AG04449 (cell line): Measurements from ENCODE around the gene STUM.

Experiments
- CTCF ChIA-PET: fragments of 350-600 bp; formaldehyde crosslinking; extraction: SDS; loops from one replicate; lab custom pipeline; 2021; ENCODE audit warnings: antibody characterized with exemption; lab: Yijun Ruan, JAX
- POLR2A ChIA-PET: fragments of 400-600, 350-600 bp; formaldehyde crosslinking; extraction: SDS; loops from one replicate; lab custom pipeline; 2020; ENCODE audit warnings: antibody characterized with exemption, inconsistent platforms; lab: Yijun Ruan, JAX
- DNase-seq: peaks from one replicate; pipeline ENCODE4 v3.0.0-alpha.2; 2010; ENCODE audit warnings: low read depth, low spot score
- H3K4me3 ChIP-seq: 2 replicates; pipeline ENCODE4 v1.5.1; 2011; ENCODE audit warnings: low read depth, mild to moderate bottlenecking, control low read depth, low read length
- CTCF ChIP-seq: IDR thresholded peaks from one replicate; pipeline ENCODE4 v1.5.1; 2011; ENCODE audit warnings: mild to moderate bottlenecking, moderate library complexity, low read length, control low read depth, inconsistent platforms; ENCODE audit not compliant: insufficient read depth; ENCODE audit errors: missing control alignments

The STUM gene

GRCh38 chr1:226629210-226629895 lies 80.8 kb downstream of the STUM start:
- no peak for DNase-seq
- CTCF ChIA-PET = interaction anchor here (1.0 to 21.4 kb wide), 3 partner anchors 9 to 195 kb away, joined by 3 to 424 read pairs (median 23); no protein-coding TSS in a partner anchor
- no peak for TF ChIP-seq CTCF
- no peak overlapping the region for H3K4me3 ChIP-seq
- POLR2A ChIA-PET = no interaction called here

- POLR2A ChIA-PET = no interaction called here
- no peak for TF ChIP-seq CTCF
- CTCF ChIA-PET = interaction anchor here (1.5 to 21.4 kb wide), 3 partner anchors 18 to 195 kb away, joined by 5 to 424 read pairs (median 6); no protein-coding TSS in a partner anchor
- DNase-seq = no peak
- no peak overlapping the region for H3K4me3 ChIP-seq
Observed at GRCh38 chr1:226629896-226630550, 81.5 kb downstream of the STUM start.

GRCh38 chr1:226630592-226630991 lies 82.0 kb downstream of the STUM start:
- no peak overlapping the region for H3K4me3 ChIP-seq
- DNase-seq = no peak
- no peak for TF ChIP-seq CTCF
- POLR2A ChIA-PET = no interaction called here
- CTCF ChIA-PET = interaction anchor here (1.5 to 21.4 kb wide), 4 partner anchors 12 to 194 kb away, joined by 5 to 424 read pairs (median 18); no protein-coding TSS in a partner anchor

GRCh38 chr1:226631229-226632000 lies 82.9 kb downstream of the STUM start:
- no peak overlapping the region for H3K4me3 ChIP-seq
- CTCF ChIA-PET = interaction anchor here (0.9 to 21.4 kb wide), 7 partner anchors 11 to 336 kb away, joined by 3 to 424 read pairs (median 5); no protein-coding TSS in a partner anchor
- POLR2A ChIA-PET = no interaction called here
- TF ChIP-seq CTCF = no peak
- DNase-seq = no peak

GRCh38 chr1:226632169-226632879 lies 83.8 kb downstream of the STUM start:
- TF ChIP-seq CTCF = no peak
- H3K4me3 ChIP-seq = no peak overlapping the region
- CTCF ChIA-PET = interaction anchor here (0.9 to 21.4 kb wide), 10 partner anchors 8 to 335 kb away, joined by 3 to 424 read pairs (median 6); no protein-coding TSS in a partner anchor
- DNase-seq = no peak
- POLR2A ChIA-PET = no interaction called here
